ENCODE measurements around the gene RASSF10. TPM values are rescaled to one million over a fixed set of nuclear protein-coding genes. Genes with fewer than 3 reads are reported as not detected.

RASSF10 gene
- polyA plus RNA-seq, 1 of the 3 experiments (the other 2 are of a cell fraction) = not detected

GRCh38 chr11:13040969-13041561 is 31.9 kb downstream of the RASSF10 start:
- no peaks in the 10 kb centered on the region for H4K20me1 ChIP-seq (ENCODE audit: insufficient read depth)
- H3K4me2 ChIP-seq = no peak overlapping the region
- DNase-seq = no peak
- H3K9ac ChIP-seq = no peak overlapping the region
- no peak overlapping the region for H3K27ac ChIP-seq (ENCODE audit: low read depth in 2 of 2, low read length in 1 of 2)
- H3K36me3 ChIP-seq (replicated peaks in 1 of 2; ENCODE audit: control insufficient read depth in 1 of 2, insufficient read depth in 2 of 2, low read length in 1 of 2) = no peaks in the 10 kb centered on the region
- WGBS (ENCODE audit: low lambda C conversion rate) = 38% methylated on average over 4 of the region's 4 CpGs
- peaks cover 18% of the 10 kb centered on the region; the same call in 1 of the 2 replicates for H3K27me3 ChIP-seq (ENCODE audit: insufficient read depth)
- no peak overlapping the region for H2AFZ ChIP-seq (ENCODE audit: low read depth)
- TF ChIP-seq, protein P1, sequence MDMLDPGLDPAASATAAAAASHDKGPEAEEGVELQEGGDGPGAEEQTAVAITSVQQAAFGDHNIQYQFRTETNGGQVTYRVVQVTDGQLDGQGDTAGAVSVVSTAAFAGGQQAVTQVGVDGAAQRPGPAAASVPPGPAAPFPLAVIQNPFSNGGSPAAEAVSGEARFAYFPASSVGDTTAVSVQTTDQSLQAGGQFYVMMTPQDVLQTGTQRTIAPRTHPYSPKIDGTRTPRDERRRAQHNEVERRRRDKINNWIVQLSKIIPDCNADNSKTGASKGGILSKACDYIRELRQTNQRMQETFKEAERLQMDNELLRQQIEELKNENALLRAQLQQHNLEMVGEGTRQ (IDR thresholded peaks at IDR 0.05; ENCODE audit: borderline replicate concordance, low read depth, low read length) = no peak
- POLR2A ChIA-PET = no interaction called here
- no peaks in the 10 kb centered on the region for H3K9me3 ChIP-seq
- no peaks in the 10 kb centered on the region for H3K9me2 ChIP-seq
- H3F3A ChIP-seq (replicated peaks; ENCODE audit: insufficient read depth) = no peaks in the 10 kb centered on the region
- H3K79me2 ChIP-seq (ENCODE audit: insufficient read depth) = no peaks in the 10 kb centered on the region
- H3K4me3 ChIP-seq (ENCODE audit: low read depth in 2 of 2, low read length in 1 of 2) = no peak overlapping the region
- CTCF ChIA-PET = interaction anchor here (0.9 to 1.2 kb wide), 3 partner anchors 18 to 127 kb away, joined by 3 to 4 read pairs (median 3); no protein-coding TSS in a partner anchor
- H3K4me1 ChIP-seq (ENCODE audit: control insufficient read depth in 1 of 2, insufficient read depth in 2 of 2, low read depth in 1 of 2, low read length in 1 of 2) = no peaks in the 10 kb centered on the region

DNA sequence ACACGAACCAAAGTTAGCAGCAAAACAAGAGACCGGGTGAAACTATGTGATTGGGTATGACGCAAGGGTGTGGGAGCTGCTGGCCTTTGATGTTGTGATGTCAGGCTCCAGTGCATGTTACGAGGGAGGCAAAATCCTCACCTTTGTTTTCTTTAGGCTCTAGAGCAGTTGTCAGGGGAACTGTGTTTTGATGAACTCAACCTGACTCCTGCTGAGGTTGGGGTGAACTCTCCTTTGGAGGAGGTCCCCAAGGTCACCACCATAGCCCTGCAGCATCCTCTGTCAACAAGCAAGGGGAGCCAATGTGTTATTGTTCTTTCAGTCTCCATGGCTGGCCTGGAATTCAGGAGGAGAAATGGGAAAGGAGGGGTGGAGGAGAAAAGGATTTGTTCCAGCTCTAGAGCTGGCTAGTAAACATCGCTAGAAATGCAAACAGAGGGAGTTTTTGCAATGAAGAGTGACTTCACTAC is 33.8 kb downstream of the RASSF10 start:
- Histone ChIP-seq H3K9ac (no peak overlapping the region), H3K79me2 (ENCODE audit: insufficient read depth) (no peaks in the 10 kb centered on the region), H2AFZ (ENCODE audit: low read depth) (no peak overlapping the region), H4K20me1 (ENCODE audit: insufficient read depth) (no peaks in the 10 kb centered on the region), H3K27me3 (ENCODE audit: insufficient read depth) (peaks cover 23% of the 10 kb centered on the region; the same call in 1 of the 2 replicates), H3K4me1 (ENCODE audit: control insufficient read depth in 1 of 2, insufficient read depth in 2 of 2, low read depth in 1 of 2, low read length in 1 of 2) (no peaks in the 10 kb centered on the region), H3K27ac (ENCODE audit: low read depth in 2 of 2, low read length in 1 of 2) (no peak overlapping the region), H3K36me3 (replicated peaks in 1 of 2; ENCODE audit: control insufficient read depth in 1 of 2, insufficient read depth in 2 of 2, low read length in 1 of 2) (no peaks in the 10 kb centered on the region), H3K9me2 (no peaks in the 10 kb centered on the region), H3K4me2 (no peak overlapping the region), H3K9me3 (no peaks in the 10 kb centered on the region), H3K4me3 (ENCODE audit: low read depth in 2 of 2, low read length in 1 of 2) (no peak overlapping the region), H3F3A (replicated peaks; ENCODE audit: insufficient read depth) (no peaks in the 10 kb centered on the region)
- DNase-seq = no peak
- WGBS (ENCODE audit: low lambda C conversion rate) = 53% methylated on average over 5 of the region's 5 CpGs
- POLR2A ChIA-PET = no interaction called here
- no peak for TF ChIP-seq CHD2 (IDR thresholded peaks at IDR 0.05; ENCODE audit: low read length, partially characterized antibody)
- no peak for TF ChIP-seq FOXM1 (IDR thresholded peaks at IDR 0.05; ENCODE audit: low read depth)
- no peak for TF ChIP-seq PBX3 (IDR thresholded peaks at IDR 0.05)
- TF ChIP-seq EZH2phosphoT487 (IDR thresholded peaks at IDR 0.05; ENCODE audit: borderline replicate concordance, low read depth) = no peak
- no peak for TF ChIP-seq GATA2 (CRISPR knock-in tag; IDR thresholded peaks at IDR 0.05)
- no peak for TF ChIP-seq POLR2AphosphoS5 (IDR thresholded peaks at IDR 0.05; ENCODE audit: low read depth, low read length)
- TF ChIP-seq, protein P2, sequence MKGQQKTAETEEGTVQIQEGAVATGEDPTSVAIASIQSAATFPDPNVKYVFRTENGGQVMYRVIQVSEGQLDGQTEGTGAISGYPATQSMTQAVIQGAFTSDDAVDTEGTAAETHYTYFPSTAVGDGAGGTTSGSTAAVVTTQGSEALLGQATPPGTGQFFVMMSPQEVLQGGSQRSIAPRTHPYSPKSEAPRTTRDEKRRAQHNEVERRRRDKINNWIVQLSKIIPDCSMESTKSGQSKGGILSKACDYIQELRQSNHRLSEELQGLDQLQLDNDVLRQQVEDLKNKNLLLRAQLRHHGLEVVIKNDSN (IDR thresholded peaks at IDR 0.05; ENCODE audit: borderline replicate concordance, low read depth) = no peak
- TF ChIP-seq YY1 (IDR thresholded peaks at IDR 0.05; ENCODE audit: low read depth) = no peak
- TF ChIP-seq, protein P3, sequence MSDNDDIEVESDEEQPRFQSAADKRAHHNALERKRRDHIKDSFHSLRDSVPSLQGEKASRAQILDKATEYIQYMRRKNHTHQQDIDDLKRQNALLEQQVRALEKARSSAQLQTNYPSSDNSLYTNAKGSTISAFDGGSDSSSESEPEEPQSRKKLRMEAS (IDR thresholded peaks at IDR 0.05; ENCODE audit: low read depth) = no peak
- no peak for TF ChIP-seq MEF2A (IDR thresholded peaks at IDR 0.05; ENCODE audit: borderline replicate concordance, low read depth)
- TF ChIP-seq TEAD4 (IDR thresholded peaks at IDR 0.05; ENCODE audit: borderline replicate concordance, insufficient read depth) = no peak
- TF ChIP-seq RAD21 (IDR thresholded peaks at IDR 0.05; ENCODE audit: low read length) = no peak
- no peak for TF ChIP-seq NFIC (IDR thresholded peaks at IDR 0.05; ENCODE audit: borderline replicate concordance)
- TF ChIP-seq GABPA (IDR thresholded peaks at IDR 0.05; ENCODE audit: low read depth) = no peak
- no peak for TF ChIP-seq ELF1 (IDR thresholded peaks at IDR 0.05)
- no peak for TF ChIP-seq RXRA (IDR thresholded peaks at IDR 0.05; ENCODE audit: borderline replicate concordance, low read depth)
- CTCF ChIA-PET = no interaction called here

Measured in SK-N-SH (cell line).